Small intestine (tissue), 7 donors: ENCODE measurements around the gene NAB1. TPM values are rescaled to one million over a fixed set of nuclear protein-coding genes. Genes with fewer than 3 reads are reported as not detected.

Source experiments
- DNase-seq, 2 donors: peaks; one replicate each; pipeline versions ENCODE4 v3.0.0 to v3.0.0-alpha.2; 2013
- FAIRE-seq: peaks from 2 replicates; lab custom pipeline; 2012; peaks lifted over from hg19 to GRCh38; lab: Jason Lieb, UNC
- H3K27ac ChIP-seq, 3 donors: one replicate each; pipeline ENCODE4 v1.5.1; 2013; ENCODE audit warnings: low read length in 2 of 3, mild to moderate bottlenecking in 2 of 3, control low read depth in 1 of 3, inconsistent platforms in 1 of 3, low read depth in 1 of 3, moderate library complexity in 1 of 3
- H3K27me3 ChIP-seq, 3 donors: one replicate each; pipeline ENCODE4 v1.6.1; 2013; ENCODE audit warnings: low read length in 3 of 3, inconsistent platforms in 1 of 3; ENCODE audit not compliant: control insufficient read depth in 3 of 3, insufficient read depth in 3 of 3
- H3K36me3 ChIP-seq, 3 donors: one replicate each; pipeline ENCODE4 v1.6.1; 2013; ENCODE audit warnings: low read length in 3 of 3, inconsistent platforms in 1 of 3, low read depth in 1 of 3, mild to moderate bottlenecking in 1 of 3, moderate library complexity in 1 of 3; ENCODE audit not compliant: control insufficient read depth in 3 of 3, insufficient read depth in 2 of 3
- H3K4me1 ChIP-seq, 3 donors: one replicate each; pipeline ENCODE4 v1.6.1; 2013; ENCODE audit warnings: low read length in 2 of 3, inconsistent platforms in 1 of 3, low read depth in 1 of 3, mild to moderate bottlenecking in 1 of 3, moderate library complexity in 1 of 3; ENCODE audit not compliant: control insufficient read depth in 3 of 3, insufficient read depth in 2 of 3
- H3K4me3 ChIP-seq, 3 donors: one replicate each; pipeline ENCODE4 v1.5.1; 2013; ENCODE audit warnings: low read length in 3 of 3, control low read depth in 1 of 3, inconsistent platforms in 1 of 3, low read depth in 1 of 3, mild to moderate bottlenecking in 1 of 3, moderate library complexity in 1 of 3
- H3K9me3 ChIP-seq, 2 donors: one replicate each; pipeline ENCODE4 v1.6.1; 2013; ENCODE audit warnings: low read depth in 1 of 2, low read length in 1 of 2; ENCODE audit not compliant: control insufficient read depth in 2 of 2, insufficient read depth in 1 of 2
- WGBS, 3 donors: extraction: QIAGEN DNeasy Blood & Tissue Kit; methylation state at CpG; one replicate each; pipeline ENCODE4 v1.1.7; 2013; 5-methylcytosine and 5-hydroxymethylcytosine counted together
- polyA plus RNA-seq, 4 donors: library from polyadenylated mRNA; stranded (reverse) in 3 of 4; unstranded in 1 of 4; fragments of 200-250 nt in 3 of 4; fragments of 120-200 nt in 1 of 4; gene quantifications; one replicate each; pipeline versions ENCODE4 v1.2.1 to v1.2.3, GENCODE V29; 2013
- donor health status: healthy with polysubstance abuse.
- donor health status: control.
- donor health status: control.
- donor health status: Bipolar disorder and iron deficiency.
- donor health status: healthy.

The NAB1 gene
- polyA plus RNA-seq, 4 donors = 5.1 to 44.1 (median 11.6) TPM

GRCh38 chr2:190717306-190717705, 68.4 kb downstream of the NAB1 start:
- Histone ChIP-seq H3K27me3 (no peaks in the 10 kb centered on the region), H3K27ac (no peak overlapping the region), H3K4me1 (peaks cover 0 to 3% (median 3%) of the 10 kb centered on the region in 3 donors), H3K36me3 (no peaks in the 10 kb centered on the region), H3K9me3 (no peaks in the 10 kb centered on the region), H3K4me3 (no peak overlapping the region)
- no peak for FAIRE-seq
- DNase-seq = no peak
- WGBS, 3 donors = 68 to 74% (median 70%) methylated on average over 3 of the region's 3 CpGs

GRCh38 chr2:190717764-190718651, 69.1 kb downstream of the NAB1 start:
- WGBS, 3 donors = 82 to 85% (median 83%) methylated on average over 15 of the region's 15 CpGs
- no peaks in the 10 kb centered on the region for H3K27me3 ChIP-seq
- H3K4me3 ChIP-seq = no peak overlapping the region
- DNase-seq = no peak
- no peak overlapping the region for H3K27ac ChIP-seq
- H3K36me3 ChIP-seq = no peaks in the 10 kb centered on the region
- peaks cover 0 to 3% (median 3%) of the 10 kb centered on the region in 3 donors for H3K4me1 ChIP-seq
- H3K9me3 ChIP-seq = no peaks in the 10 kb centered on the region
- no peak for FAIRE-seq

- Histone ChIP-seq H3K27ac (no peak overlapping the region), H3K27me3 (no peaks in the 10 kb centered on the region), H3K4me3 (no peak overlapping the region), H3K4me1 (peaks cover 0 to 3% (median 3%) of the 10 kb centered on the region in 3 donors), H3K36me3 (no peaks in the 10 kb centered on the region), H3K9me3 (no peaks in the 10 kb centered on the region)
- FAIRE-seq (no peak), DNase-seq (peak; percentile 48 to 54)
- WGBS, 3 donors = 26 to 32% (median 27%) methylated on average over 7 of the region's 7 CpGs
These were observed 70.0 kb downstream of the NAB1 start for GRCh38 chr2:190718652-190719526.

- DNase-seq (peak; percentile 7 to 12), FAIRE-seq (no peak)
- H3K27ac ChIP-seq = no peak overlapping the region
- no peaks in the 10 kb centered on the region for H3K36me3 ChIP-seq
- H3K9me3 ChIP-seq = no peaks in the 10 kb centered on the region
- no peak overlapping the region for H3K4me3 ChIP-seq
- no peaks in the 10 kb centered on the region for H3K27me3 ChIP-seq
- peaks cover 0 to 3% (median 3%) of the 10 kb centered on the region in 3 donors for H3K4me1 ChIP-seq
- 41 to 69% (median 55%) methylated on average over 6 of the region's 6 CpGs for WGBS, 3 donors
These were observed 71.4 kb downstream of the NAB1 start for GRCh38 chr2:190720276-190720675.

GRCh38 chr2:190720691-190721090, 71.8 kb downstream of the NAB1 start:
- Histone ChIP-seq H3K27me3 (no peaks in the 10 kb centered on the region), H3K36me3 (no peaks in the 10 kb centered on the region), H3K4me3 (no peak overlapping the region), H3K9me3 (no peaks in the 10 kb centered on the region), H3K4me1 (peaks cover 0 to 3% (median 3%) of the 10 kb centered on the region in 3 donors), H3K27ac (no peak overlapping the region)
- WGBS, 3 donors = 60 to 72% (median 63%) methylated on average over 1 of the region's 1 CpG
- DNase-seq (no peak), FAIRE-seq (no peak)

- DNase-seq = no peak
- Histone ChIP-seq H3K36me3 (no peaks in the 10 kb centered on the region), H3K4me1 (peaks cover 0 to 3% (median 3%) of the 10 kb centered on the region in 3 donors), H3K4me3 (no peak overlapping the region), H3K9me3 (no peaks in the 10 kb centered on the region), H3K27ac (no peak overlapping the region), H3K27me3 (no peaks in the 10 kb centered on the region)
- no peak for FAIRE-seq
- WGBS, 3 donors = 76 to 84% (median 77%) methylated on average over 4 of the region's 4 CpGs
These were observed 73.3 kb downstream of the NAB1 start for GRCh38 chr2:190722061-190722759.

- Histone ChIP-seq H3K27me3 (no peaks in the 10 kb centered on the region), H3K4me1 (peaks cover 0 to 3% (median 3%) of the 10 kb centered on the region in 3 donors), H3K27ac (no peak overlapping the region), H3K4me3 (no peak overlapping the region), H3K36me3 (no peaks in the 10 kb centered on the region), H3K9me3 (no peaks in the 10 kb centered on the region)
- no peak for FAIRE-seq
- DNase-seq = no peak
- WGBS, 3 donors = 69 to 81% (median 74%) methylated on average over 6 of the region's 6 CpGs
These were observed 74.0 kb downstream of the NAB1 start for GRCh38 chr2:190722835-190723234.
